HG02798 (cell line): Measurements from ENCODE around the gene AUTS2.

ENCODE experiments used
- ATAC-seq: cut with Tn5 transposase; IDR thresholded peaks from one replicate; pipeline ENCODE4 v1.9.1; 2021; ENCODE audit warnings: mild to moderate bottlenecking; ENCODE audit not compliant: unreplicated experiment, poor library complexity

The AUTS2 gene

GRCh38 chr7:69871886-69872569, 273.8 kb downstream of the AUTS2 start:
- no peak for ATAC-seq

GRCh38 chr7:69873512-69873911, 275.2 kb downstream of the AUTS2 start:
- ATAC-seq, result no peak

DNA sequence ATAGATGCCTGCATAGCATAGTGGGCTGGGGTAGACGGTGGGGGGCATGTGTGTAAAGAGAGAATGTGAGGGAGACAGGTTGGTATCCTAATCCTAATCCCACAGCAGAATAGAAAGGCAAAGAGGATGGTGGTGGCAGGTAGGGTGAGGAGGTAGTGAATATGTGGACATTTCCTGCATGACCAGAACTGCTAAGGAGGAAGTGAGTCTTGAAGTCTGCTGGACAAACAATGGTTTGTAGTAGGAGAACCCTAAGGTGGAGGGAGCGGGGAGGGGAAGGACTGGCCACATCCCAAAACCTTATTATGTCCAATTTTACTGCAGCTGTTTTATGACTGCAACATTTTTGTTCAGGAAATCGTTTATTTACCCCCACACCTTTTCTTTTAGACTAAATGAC, 279.7 kb downstream of the AUTS2 start:
- no peak for ATAC-seq

DNA sequence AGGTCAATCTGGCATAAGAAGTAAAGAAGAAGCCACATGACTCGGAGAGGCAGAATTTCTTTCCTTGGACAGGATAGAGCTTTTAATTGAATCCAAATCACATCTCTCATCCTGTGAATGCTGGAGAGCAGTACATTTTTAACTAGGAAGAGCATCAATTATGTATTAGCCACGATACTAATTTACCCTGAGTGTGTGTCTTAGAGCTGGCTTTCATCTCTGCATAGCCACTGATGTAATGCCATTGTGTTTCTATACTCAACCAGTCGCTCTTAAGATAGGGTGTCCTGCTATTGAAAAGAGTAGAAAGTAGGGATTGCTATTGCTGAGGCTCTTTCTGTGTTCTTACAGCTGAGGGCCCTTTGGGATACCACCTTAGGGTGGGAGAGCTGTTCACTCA, 280.3 kb downstream of the AUTS2 start:
- no peak for ATAC-seq

DNA sequence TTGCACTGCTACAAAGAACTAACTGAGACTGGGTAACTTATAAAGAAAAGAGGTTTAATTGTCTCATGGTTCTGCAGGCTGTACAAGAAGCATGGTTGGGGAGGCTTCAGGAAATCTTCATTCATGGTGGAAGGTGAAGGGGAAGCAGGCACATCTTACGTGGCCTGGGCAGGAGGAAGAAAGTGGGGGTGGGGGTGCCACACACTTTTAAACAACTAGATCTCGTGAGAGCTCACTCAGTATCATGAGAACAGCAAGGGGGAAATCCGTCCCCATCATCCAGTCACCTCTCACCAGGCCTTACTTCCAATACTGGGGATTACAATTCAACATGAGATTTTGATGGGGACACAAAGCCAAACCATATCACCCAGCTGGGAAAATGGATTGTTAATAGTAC, 281.7 kb downstream of the AUTS2 start:
- ATAC-seq, result no peak

GRCh38 chr7:69880840-69881239, 282.6 kb downstream of the AUTS2 start:
- no peak for ATAC-seq

GRCh38 chr7:69882269-69882668, 284.0 kb downstream of the AUTS2 start:
- no peak for ATAC-seq

- no peak for ATAC-seq
Measured at GRCh38 chr7:69883399-69883891, 285.2 kb downstream of the AUTS2 start.

GRCh38 chr7:69885431-69885830, 287.2 kb downstream of the AUTS2 start:
- no peak for ATAC-seq

DNA sequence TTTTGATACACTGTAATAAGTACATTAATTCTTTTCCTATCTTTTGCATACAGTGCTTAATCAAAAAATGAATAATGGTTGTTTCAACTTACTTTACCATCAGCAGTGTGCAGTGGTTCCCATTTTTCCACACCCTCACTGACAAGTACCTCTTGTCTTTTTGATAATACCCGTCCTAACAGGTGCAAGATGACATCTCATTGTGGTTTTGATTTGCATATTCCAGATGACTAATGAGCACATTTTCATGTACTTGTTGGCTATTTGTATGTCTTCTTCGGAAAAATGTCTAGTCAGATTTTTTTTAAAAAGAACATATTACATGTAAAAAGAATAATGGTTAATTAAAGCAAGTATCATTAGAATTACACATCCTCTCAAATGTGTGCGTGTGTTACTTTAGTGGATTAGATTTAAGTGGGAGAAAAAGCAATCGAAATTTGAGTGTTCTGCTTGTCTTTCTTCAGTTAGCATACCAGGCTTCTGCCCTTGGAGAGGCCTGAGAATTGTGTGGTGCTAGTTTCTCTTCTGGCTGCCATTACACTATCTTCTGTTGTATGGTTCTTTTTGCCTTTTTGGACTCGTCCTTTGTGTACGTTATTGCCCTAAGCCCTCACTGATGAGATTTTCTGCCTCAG, 291.2 kb downstream of the AUTS2 start:
- ATAC-seq, result peak; percentile 55

- ATAC-seq, result no peak
Measured at GRCh38 chr7:69889976-69890351, 291.7 kb downstream of the AUTS2 start.

GRCh38 chr7:69892790-69893189, 294.5 kb downstream of the AUTS2 start:
- no peak for ATAC-seq

DNA sequence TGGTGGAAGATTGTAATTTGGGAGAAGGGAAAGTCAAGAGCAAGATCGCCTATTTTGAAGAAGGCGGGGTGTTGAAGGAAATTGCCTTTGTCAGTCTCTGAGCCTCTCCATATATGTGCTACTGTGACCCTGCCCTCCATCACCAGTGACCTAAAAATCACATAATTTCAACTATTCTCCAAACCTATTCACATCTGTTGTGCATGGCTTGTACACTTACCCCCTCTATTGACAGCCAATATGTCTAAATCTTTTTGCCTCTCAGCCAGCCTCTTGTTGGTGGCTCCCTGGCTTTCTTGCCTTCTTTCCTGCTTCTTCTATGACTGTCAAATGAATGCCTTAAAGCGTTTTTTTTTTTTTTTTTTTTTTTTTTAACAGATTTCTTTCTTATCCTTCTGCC, 295.6 kb downstream of the AUTS2 start:
- ATAC-seq, result no peak

GRCh38 chr7:69895446-69895845, 297.2 kb downstream of the AUTS2 start:
- no peak for ATAC-seq

GRCh38 chr7:69896121-69896520, 297.8 kb downstream of the AUTS2 start:
- ATAC-seq, result no peak

- peak; percentile 86 for ATAC-seq
Measured at GRCh38 chr7:69898189-69898588, 299.9 kb downstream of the AUTS2 start.

DNA sequence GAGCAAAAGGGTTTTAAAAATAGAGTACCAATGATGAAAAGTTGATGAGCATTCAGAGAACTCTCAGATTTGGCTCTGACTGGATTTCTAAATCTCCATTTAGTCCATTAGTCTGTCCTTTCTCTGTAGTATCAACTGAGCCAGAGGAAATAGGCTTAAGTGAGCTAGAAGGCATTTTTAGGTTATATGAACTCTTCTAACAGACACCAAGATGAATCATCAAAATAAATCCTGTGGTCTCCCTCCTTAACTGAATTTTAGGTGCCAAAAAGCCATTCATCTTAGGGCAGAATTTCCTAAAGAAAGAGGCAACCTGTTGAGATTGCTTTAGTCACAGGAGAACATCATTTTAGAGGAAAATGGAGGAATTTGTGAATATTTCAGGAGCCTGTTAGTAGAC, 305.1 kb downstream of the AUTS2 start:
- no peak for ATAC-seq

- ATAC-seq, result peak; percentile 96
Measured at GRCh38 chr7:69906283-69906995, 308.2 kb downstream of the AUTS2 start.

GRCh38 chr7:69907720-69908119, 309.4 kb downstream of the AUTS2 start:
- no peak for ATAC-seq

- no peak for ATAC-seq
Measured at GRCh38 chr7:69908454-69908853, 310.2 kb downstream of the AUTS2 start.

- ATAC-seq, result no peak
Measured at GRCh38 chr7:69910150-69910549, 311.9 kb downstream of the AUTS2 start.
